Measurements from ENCODE around the gene FETUB. TPM values are rescaled to one million over a fixed set of nuclear protein-coding genes. Genes with fewer than 3 reads are reported as not detected.
A peak's percentile ranks its signal among the peaks of the same experiment; 100 is the strongest.

FETUB gene
- total RNA-seq, 6 experiments from 2014 or later, result 4.4 to 195 (median 47.9) TPM

- 100% methylated on average over 3 of the region's 4 CpGs for WGBS (ENCODE audit: insufficient coverage, low coverage, low lambda C conversion rate, missing lambda C conversion rate)
- DNase-seq, result no peak
- Histone ChIP-seq H3K4me3 (no peak overlapping the region), H3K9me3 (no peaks in the 10 kb centered on the region), H3K27ac (no peak overlapping the region), H3K4me1 (peaks cover 0 to 30% (median 7%) of the 10 kb centered on the region in 4 donors), H3K27me3 (no peaks in the 10 kb centered on the region), H3K36me3 (peaks cover 0 to 46% (median 0%) of the 10 kb centered on the region in 4 donors)
- ATAC-seq, result no peak
- TF ChIP-seq, protein P1, sequence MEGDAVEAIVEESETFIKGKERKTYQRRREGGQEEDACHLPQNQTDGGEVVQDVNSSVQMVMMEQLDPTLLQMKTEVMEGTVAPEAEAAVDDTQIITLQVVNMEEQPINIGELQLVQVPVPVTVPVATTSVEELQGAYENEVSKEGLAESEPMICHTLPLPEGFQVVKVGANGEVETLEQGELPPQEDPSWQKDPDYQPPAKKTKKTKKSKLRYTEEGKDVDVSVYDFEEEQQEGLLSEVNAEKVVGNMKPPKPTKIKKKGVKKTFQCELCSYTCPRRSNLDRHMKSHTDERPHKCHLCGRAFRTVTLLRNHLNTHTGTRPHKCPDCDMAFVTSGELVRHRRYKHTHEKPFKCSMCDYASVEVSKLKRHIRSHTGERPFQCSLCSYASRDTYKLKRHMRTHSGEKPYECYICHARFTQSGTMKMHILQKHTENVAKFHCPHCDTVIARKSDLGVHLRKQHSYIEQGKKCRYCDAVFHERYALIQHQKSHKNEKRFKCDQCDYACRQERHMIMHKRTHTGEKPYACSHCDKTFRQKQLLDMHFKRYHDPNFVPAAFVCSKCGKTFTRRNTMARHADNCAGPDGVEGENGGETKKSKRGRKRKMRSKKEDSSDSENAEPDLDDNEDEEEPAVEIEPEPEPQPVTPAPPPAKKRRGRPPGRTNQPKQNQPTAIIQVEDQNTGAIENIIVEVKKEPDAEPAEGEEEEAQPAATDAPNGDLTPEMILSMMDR (IDR thresholded peaks at IDR 0.05), result no peak
- TF ChIP-seq POLR2A (IDR thresholded peaks at IDR 0.05), result no peak
- intact Hi-C loops (cut with DNase I), result no loop called here
Observed at GRCh38 chr3:186646106-186646505, 5.9 kb downstream of the FETUB start.

DNA sequence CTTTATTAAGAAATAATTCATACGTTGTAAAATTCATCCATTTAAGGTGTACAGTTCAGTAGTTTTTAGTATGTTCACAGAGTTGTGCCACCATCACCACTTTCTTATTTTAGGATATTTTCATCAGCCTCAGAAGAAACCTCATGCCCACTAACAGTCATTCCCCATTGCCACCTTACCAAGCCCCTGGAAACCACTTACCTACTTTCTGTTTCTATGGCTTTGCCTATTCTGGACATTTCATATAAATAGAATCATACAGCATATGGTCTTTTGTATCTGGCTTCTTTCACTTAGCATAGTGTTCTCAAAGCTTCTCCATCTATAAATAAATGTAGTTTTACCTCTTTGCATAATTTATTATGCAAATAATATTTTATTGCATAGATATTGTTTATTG is 6.6 kb downstream of the FETUB start:
- DNase-seq, result no peak
- 89% methylated on average over 1 of the region's 1 CpG for WGBS (ENCODE audit: insufficient coverage, low coverage, low lambda C conversion rate, missing lambda C conversion rate)

DNA sequence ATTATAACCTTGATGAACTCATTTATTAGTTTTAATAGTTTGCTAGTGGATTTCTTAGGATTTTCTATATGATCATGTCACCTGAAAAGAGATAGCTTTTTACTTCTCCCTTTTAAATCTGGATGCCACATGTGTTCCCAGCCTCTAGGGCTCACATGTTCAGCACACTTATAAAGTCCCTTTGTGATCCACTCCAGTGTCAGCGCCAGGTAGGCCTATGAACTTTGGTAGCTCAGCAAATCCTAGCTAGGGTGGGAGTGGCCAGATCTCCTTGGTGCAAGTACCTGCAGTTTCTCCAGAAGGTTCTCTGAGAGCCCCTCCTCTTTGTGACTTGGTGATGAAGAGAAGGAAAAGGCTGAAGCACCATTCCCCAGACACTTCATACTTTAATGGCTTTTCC is 8.7 kb downstream of the FETUB start:
- 45% methylated on average over 1 of the region's 1 CpG for WGBS (ENCODE audit: insufficient coverage, low coverage, low lambda C conversion rate, missing lambda C conversion rate)

More for the DNA sequence above, 6.6 kb downstream of the FETUB start:
- no peak for ATAC-seq
- TF ChIP-seq POLR2A (IDR thresholded peaks at IDR 0.05), result no peak
- TF ChIP-seq, protein P1 (IDR thresholded peaks at IDR 0.05), result no peak
- H3K27me3 ChIP-seq, result no peaks in the 10 kb centered on the region
- H3K4me3 ChIP-seq, result no peak overlapping the region
- peaks cover 0 to 53% (median 0%) of the 10 kb centered on the region in 4 donors for H3K36me3 ChIP-seq
- peaks cover 0 to 30% (median 7%) of the 10 kb centered on the region in 4 donors for H3K4me1 ChIP-seq
- intact Hi-C loops (cut with DNase I), result no loop called here
- no peak overlapping the region for H3K27ac ChIP-seq
- H3K9me3 ChIP-seq, result no peaks in the 10 kb centered on the region

DNA sequence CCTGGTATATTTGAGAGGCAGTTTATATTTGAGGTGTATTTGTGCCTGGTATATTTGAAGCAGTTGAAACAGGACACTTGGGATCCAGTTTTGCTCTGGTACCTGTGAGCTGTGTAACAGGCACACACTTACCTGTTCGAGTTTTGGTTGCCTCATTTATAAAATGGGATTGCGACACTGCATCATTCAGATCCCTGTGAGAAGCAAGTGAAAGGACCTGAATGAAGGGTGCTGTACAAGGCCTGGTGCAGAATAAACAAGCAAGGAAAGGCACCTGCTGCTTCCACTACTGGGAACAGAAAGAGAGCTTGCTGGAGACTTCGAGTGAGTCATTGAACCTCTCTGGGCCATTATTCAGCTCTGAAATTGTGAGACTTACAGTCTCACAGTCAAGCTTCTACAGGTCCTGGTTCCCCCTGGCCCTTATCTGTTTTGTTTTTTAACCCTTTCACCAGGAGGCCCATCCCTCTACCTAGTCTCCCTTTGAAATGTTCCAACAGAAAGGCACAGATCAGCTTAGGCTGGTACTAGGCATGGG is 11.5 kb downstream of the FETUB start:
- TF ChIP-seq, protein P1 (IDR thresholded peaks at IDR 0.05), result no peak
- no peak for TF ChIP-seq POLR2A (IDR thresholded peaks at IDR 0.05)
- Histone ChIP-seq H3K27ac (no peak overlapping the region), H3K27me3 (no peaks in the 10 kb centered on the region), H3K4me3 (no peak overlapping the region), H3K36me3 (peaks cover 0 to 52% (median 0%) of the 10 kb centered on the region in 4 donors), H3K9me3 (no peaks in the 10 kb centered on the region), H3K4me1 (peaks cover 0 to 4% (median 0%) of the 10 kb centered on the region in 4 donors)
- intact Hi-C loops (cut with DNase I), result no loop called here
- ATAC-seq (peak in 2 of 4 donors; percentile 43 to 48), DNase-seq (no peak)
- WGBS (ENCODE audit: insufficient coverage, low coverage, low lambda C conversion rate, missing lambda C conversion rate), result 50% methylated on average over 2 of the region's 3 CpGs

More for the DNA sequence above, 8.7 kb downstream of the FETUB start:
- intact Hi-C loops (cut with DNase I), result no loop called here
- Histone ChIP-seq H3K27me3 (no peaks in the 10 kb centered on the region), H3K4me3 (no peak overlapping the region), H3K27ac (no peak overlapping the region), H3K9me3 (no peaks in the 10 kb centered on the region), H3K4me1 (peaks cover 0 to 18% (median 5%) of the 10 kb centered on the region in 4 donors), H3K36me3 (peaks cover 0 to 69% (median 0%) of the 10 kb centered on the region in 4 donors)
- DNase-seq (no peak), ATAC-seq (peak in 3 of 4 donors; percentile 42 to 62 (median 45))
- TF ChIP-seq, protein P1 (IDR thresholded peaks at IDR 0.05), result no peak
- no peak for TF ChIP-seq POLR2A (IDR thresholded peaks at IDR 0.05)
